SK-N-SH (cell line): ENCODE results near the gene MRPL10. TPM values are rescaled to one million over a fixed set of nuclear protein-coding genes. Genes with fewer than 3 reads are reported as not detected.

Experiments
- CTCF ChIA-PET: fragments of 300-600, 350-600 bp; formaldehyde crosslinking; extraction: SDS; loops from one replicate; lab custom pipeline; 2021; lab: Yijun Ruan, JAX
- POLR2A ChIA-PET: fragments of 350-600 bp; sonication (Branson Sonifier 250); formaldehyde crosslinking; extraction: SDS; loops from one replicate; lab custom pipeline; 2020; ENCODE audit warnings: antibody characterized with exemption, inconsistent platforms; lab: Yijun Ruan, JAX
- DNase-seq: peaks from one replicate; pipeline ENCODE4 v3.0.0; 2012
- H2AFZ ChIP-seq: fragments of 200-600 bp; sonication (generic); 2 replicates; pipeline ENCODE4 v1.8.1; 2016; ENCODE audit warnings: antibody characterized with exemption, mild to moderate bottlenecking, low read depth
- H3F3A ChIP-seq: fragments of 200-600 bp; sonication (generic); replicated peaks from 2 replicates; pipeline ENCODE3; 2016; ENCODE audit warnings: antibody characterized with exemption, mild to moderate bottlenecking; ENCODE audit not compliant: insufficient read depth
- H3K27ac ChIP-seq, 2 experiments: fragments of 200-500 bp in 1 of 2; fragments of 200-600 bp in 1 of 2; sonication (Bioruptor generic) in 1 of 2; sonication (generic), shearing (Covaris generic) in 1 of 2; 2 replicates each; pipeline versions ENCODE4 v1.5.1 to v1.6.1; 2014 to 2016; ENCODE audit warnings: low read depth in 2 of 2, inconsistent platforms in 1 of 2, low read length in 1 of 2, mild to moderate bottlenecking in 1 of 2, mixed read lengths in 1 of 2
- H3K27me3 ChIP-seq: fragments of 200-600 bp; sonication (generic), shearing (Covaris generic); 2 replicates; pipeline ENCODE4 v1.6.1; 2016; ENCODE audit warnings: mixed run types; ENCODE audit not compliant: insufficient read depth
- H3K36me3 ChIP-seq, 2 experiments: fragments of 200-500 bp in 1 of 2; fragments of 200-600 bp in 1 of 2; sonication (Bioruptor generic) in 1 of 2; sonication (generic) in 1 of 2; replicated peaks in 1 of 2; 2 replicates each; pipeline versions ENCODE3 to v1.5.1; 2014 to 2016; ENCODE audit warnings: low read length in 1 of 2, mild to moderate bottlenecking in 1 of 2; ENCODE audit not compliant: insufficient read depth in 2 of 2, control insufficient read depth in 1 of 2
- H3K4me1 ChIP-seq, 2 experiments: fragments of 200-500 bp in 1 of 2; fragments of 200-600 bp in 1 of 2; sonication (Bioruptor generic) in 1 of 2; sonication (generic), shearing (Covaris generic) in 1 of 2; 2 replicates each; pipeline versions ENCODE4 v1.5.1 to v1.6.1; 2014 to 2016; ENCODE audit warnings: low read depth in 1 of 2, low read length in 1 of 2, mixed run types in 1 of 2; ENCODE audit not compliant: insufficient read depth in 2 of 2, control insufficient read depth in 1 of 2
- H3K4me2 ChIP-seq: fragments of 200-600 bp; sonication (generic), shearing (Covaris generic); 2 replicates; pipeline ENCODE4 v1.6.1; 2017; ENCODE audit warnings: mixed run types
- H3K4me3 ChIP-seq, 2 experiments: fragments of 200-500 bp in 1 of 2; fragments of 200-600 bp in 1 of 2; sonication (Bioruptor generic) in 1 of 2; sonication (generic), shearing (Covaris generic) in 1 of 2; 2 replicates each; pipeline versions ENCODE4 v1.5.1 to v1.8.1; 2014 to 2016; ENCODE audit warnings: low read depth in 2 of 2, inconsistent platforms in 1 of 2, low read length in 1 of 2, mild to moderate bottlenecking in 1 of 2, mixed read lengths in 1 of 2, moderate library complexity in 1 of 2
- H3K79me2 ChIP-seq: fragments of 200-600 bp; sonication (generic); 2 replicates; pipeline ENCODE4 v1.8.1; 2017; ENCODE audit warnings: mild to moderate bottlenecking; ENCODE audit not compliant: insufficient read depth
- H3K9ac ChIP-seq: fragments of 200-600 bp; sonication (generic); 2 replicates; pipeline ENCODE4 v1.6.1; 2017; ENCODE audit warnings: mixed run types
- H3K9me2 ChIP-seq: fragments of 200-600 bp; sonication (generic); 2 replicates; pipeline ENCODE4 v1.6.1; 2017; ENCODE audit warnings: mixed run types
- H3K9me3 ChIP-seq: fragments of 200-600 bp; sonication (generic); 2 replicates; pipeline ENCODE4 v1.6.1; 2017; ENCODE audit warnings: mixed run types, mild to moderate bottlenecking, moderate library complexity
- H4K20me1 ChIP-seq: fragments of 200-600 bp; sonication (generic); 2 replicates; pipeline ENCODE4 v1.6.1; 2017; ENCODE audit warnings: mild to moderate bottlenecking, mixed run types; ENCODE audit not compliant: insufficient read depth
- IRF3 ChIP-seq: fragments of 150-350 bp; IDR thresholded peaks from 2 replicates; pipeline ENCODE4 v1.6.1; 2016; ENCODE audit warnings: mild to moderate bottlenecking, low read depth, low read length
- MAX ChIP-seq: IDR thresholded peaks from 2 replicates; pipeline ENCODE4 v1.4.0; 2012; ENCODE audit warnings: low read depth
- TCF12 ChIP-seq: IDR thresholded peaks from 2 replicates; pipeline ENCODE4 v1.4.0; 2012
- TEAD4 ChIP-seq: IDR thresholded peaks from 2 replicates; pipeline ENCODE4 v1.4.0; 2012; ENCODE audit warnings: mild to moderate bottlenecking, borderline replicate concordance; ENCODE audit not compliant: insufficient read depth
- USF2 ChIP-seq: fragments of 150-350 bp; IDR thresholded peaks from 2 replicates; pipeline ENCODE4 v1.6.1; 2017; ENCODE audit warnings: antibody characterized with exemption, low read length, low read depth, borderline replicate concordance
- WGBS: methylation state at CpG from one replicate; pipeline ENCODE4 v1.1.6; 2017; ENCODE audit warnings: low lambda C conversion rate; 5-methylcytosine and 5-hydroxymethylcytosine counted together
- polyA plus RNA-seq, 3 experiments: library from polyadenylated mRNA; depleted of rRNA; stranded (reverse); fragments of >200 nt; gene quantifications; 2 replicates each; pipeline ENCODE4 v1.2.3, GENCODE V29; 2012
- TF ChIP-seq, protein P1 (sequence below): IDR thresholded peaks from 2 replicates; pipeline ENCODE4 v1.4.0; 2012; ENCODE audit warnings: low read depth, borderline replicate concordance

Gene MRPL10
- polyA plus RNA-seq, 1 of the 3 experiments (the other 2 are of a cell fraction) = 136 TPM

DNA sequence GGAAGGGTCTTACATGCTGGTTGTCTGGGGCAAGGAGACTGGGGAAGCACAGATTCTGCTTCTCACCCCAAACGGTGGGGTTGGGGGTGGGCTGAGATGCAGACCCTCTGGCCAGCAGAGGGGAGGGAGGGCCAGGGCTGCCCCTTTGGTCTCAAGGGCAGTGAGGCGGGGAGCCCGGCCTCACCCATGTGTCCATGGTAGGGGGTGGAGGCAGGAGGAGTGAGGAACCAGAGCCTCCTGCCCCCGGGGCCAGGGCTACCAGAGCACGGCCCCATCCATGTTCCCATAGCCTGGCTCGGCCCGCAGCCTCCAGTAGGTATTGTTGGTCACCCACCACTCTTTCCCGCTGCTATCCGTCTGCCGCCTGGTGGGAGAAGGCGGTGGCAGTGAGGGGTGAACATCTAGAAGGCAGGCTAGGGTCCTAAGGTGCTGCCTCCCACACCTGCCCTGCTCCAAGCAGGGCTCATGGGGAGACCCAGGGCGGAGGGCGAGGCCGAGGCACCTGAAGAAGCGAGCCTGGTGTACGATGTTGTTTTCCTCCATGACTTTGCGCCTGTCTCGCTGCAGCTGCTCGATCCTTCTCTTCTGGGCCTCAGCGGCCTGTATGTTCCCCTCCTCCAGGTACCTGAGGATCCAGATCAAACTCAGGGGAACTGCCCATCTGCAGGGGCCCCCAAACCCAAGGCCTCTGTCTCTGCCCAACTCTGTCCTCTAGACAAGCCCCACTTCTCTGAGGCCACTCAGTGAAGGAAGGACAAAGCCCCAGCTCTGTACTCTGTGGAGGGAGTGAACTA is 23.1 kb downstream of the MRPL10 start:
- H3K9ac ChIP-seq = no peak overlapping the region
- H3K79me2 ChIP-seq = no peaks in the 10 kb centered on the region
- whole genome bisulfite sequencing = 85% methylated on average over 17 of the region's 20 CpGs
- TF ChIP-seq USF2 (no peak), MAX (no peak), IRF3 (no peak), TCF12 (no peak), TEAD4 (no peak)
- TF ChIP-seq, protein P1, sequence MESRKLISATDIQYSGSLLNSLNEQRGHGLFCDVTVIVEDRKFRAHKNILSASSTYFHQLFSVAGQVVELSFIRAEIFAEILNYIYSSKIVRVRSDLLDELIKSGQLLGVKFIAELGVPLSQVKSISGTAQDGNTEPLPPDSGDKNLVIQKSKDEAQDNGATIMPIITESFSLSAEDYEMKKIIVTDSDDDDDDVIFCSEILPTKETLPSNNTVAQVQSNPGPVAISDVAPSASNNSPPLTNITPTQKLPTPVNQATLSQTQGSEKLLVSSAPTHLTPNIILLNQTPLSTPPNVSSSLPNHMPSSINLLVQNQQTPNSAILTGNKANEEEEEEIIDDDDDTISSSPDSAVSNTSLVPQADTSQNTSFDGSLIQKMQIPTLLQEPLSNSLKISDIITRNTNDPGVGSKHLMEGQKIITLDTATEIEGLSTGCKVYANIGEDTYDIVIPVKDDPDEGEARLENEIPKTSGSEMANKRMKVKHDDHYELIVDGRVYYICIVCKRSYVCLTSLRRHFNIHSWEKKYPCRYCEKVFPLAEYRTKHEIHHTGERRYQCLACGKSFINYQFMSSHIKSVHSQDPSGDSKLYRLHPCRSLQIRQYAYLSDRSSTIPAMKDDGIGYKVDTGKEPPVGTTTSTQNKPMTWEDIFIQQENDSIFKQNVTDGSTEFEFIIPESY = no peak
- ChIA-PET POLR2A (no interaction called here), CTCF (interaction anchor here (0.6 to 1.1 kb wide), 2 partner anchors 65 to 104 kb away, joined by 3 read pairs; no protein-coding TSS in a partner anchor)
- H3K9me3 ChIP-seq = no peaks in the 10 kb centered on the region
- H3F3A ChIP-seq = peaks cover 5% of the 10 kb centered on the region
- no peaks in the 10 kb centered on the region for H3K4me1 ChIP-seq
- DNase-seq = peak; percentile 24
- no peak overlapping the region for H2AFZ ChIP-seq
- no peaks in the 10 kb centered on the region for H3K9me2 ChIP-seq
- H3K4me2 ChIP-seq = no peak overlapping the region
- no peak overlapping the region for H3K4me3 ChIP-seq
- no peak overlapping the region for H3K27ac ChIP-seq
- no peaks in the 10 kb centered on the region for H3K27me3 ChIP-seq
- peaks cover 7 to 46% of the 10 kb centered on the region in 2 experiments for H3K36me3 ChIP-seq
- H4K20me1 ChIP-seq = 0 out of 2 replicates have a peak, but pooled peaks cover 6% of the 10 kb centered on the region

- CTCF ChIA-PET = no interaction called here
- H3K9ac ChIP-seq = no peak overlapping the region
- WGBS = 92% methylated on average over 11 of the region's 11 CpGs
- no peak overlapping the region for H3K27ac ChIP-seq
- H3K79me2 ChIP-seq = no peaks in the 10 kb centered on the region
- peak; percentile 16 for DNase-seq
- H3K9me3 ChIP-seq = no peaks in the 10 kb centered on the region
- H3K9me2 ChIP-seq = no peaks in the 10 kb centered on the region
- no peak overlapping the region for H2AFZ ChIP-seq
- H3K4me1 ChIP-seq = no peaks in the 10 kb centered on the region
- POLR2A ChIA-PET = interaction anchor here (0.6 kb wide), 1 partner anchor 303 kb away, joined by 4 read pairs; no protein-coding TSS in a partner anchor
- H3K36me3 ChIP-seq = peaks cover 7 to 38% of the 10 kb centered on the region in 2 experiments
- H3F3A ChIP-seq = peaks cover 5% of the 10 kb centered on the region
- TF ChIP-seq USF2 = no peak
- H3K4me3 ChIP-seq = no peak overlapping the region
- no peaks in the 10 kb centered on the region for H3K27me3 ChIP-seq
- H4K20me1 ChIP-seq = 0 out of 2 replicates have a peak, but pooled peaks cover 6% of the 10 kb centered on the region
- H3K4me2 ChIP-seq = no peak overlapping the region
Measured at GRCh38 chr17:47807421-47807820, 23.9 kb downstream of the MRPL10 start.
